ENCODE data around the gene WDR27.

Gene WDR27

DNA sequence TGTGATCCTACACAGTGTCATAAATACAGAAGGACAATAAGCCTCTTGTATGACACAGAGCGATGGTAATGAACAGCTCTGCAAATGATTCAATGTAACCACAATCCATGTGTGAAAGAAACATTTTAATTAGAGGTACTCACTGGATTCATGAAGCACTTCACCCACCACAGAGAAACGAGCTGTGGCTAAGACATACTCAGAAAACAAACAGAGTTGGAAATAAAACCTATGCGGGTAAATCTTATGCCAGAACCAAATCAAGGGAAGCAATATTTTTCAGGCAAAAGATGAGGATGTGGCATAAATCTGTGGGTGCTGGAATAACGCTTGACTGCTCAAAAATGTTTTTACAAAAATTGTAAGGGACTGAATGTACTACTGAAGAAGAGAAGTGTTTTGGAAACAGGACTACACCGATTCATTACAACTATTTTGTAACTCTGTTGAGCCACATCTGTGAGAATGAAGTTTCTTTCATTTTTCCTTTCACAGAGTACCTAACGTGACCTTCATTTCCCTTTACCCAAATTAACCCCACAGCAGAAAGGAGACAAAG is 112.1 kb downstream of the WDR27 start:
- no peak for DNase-seq

DNA sequence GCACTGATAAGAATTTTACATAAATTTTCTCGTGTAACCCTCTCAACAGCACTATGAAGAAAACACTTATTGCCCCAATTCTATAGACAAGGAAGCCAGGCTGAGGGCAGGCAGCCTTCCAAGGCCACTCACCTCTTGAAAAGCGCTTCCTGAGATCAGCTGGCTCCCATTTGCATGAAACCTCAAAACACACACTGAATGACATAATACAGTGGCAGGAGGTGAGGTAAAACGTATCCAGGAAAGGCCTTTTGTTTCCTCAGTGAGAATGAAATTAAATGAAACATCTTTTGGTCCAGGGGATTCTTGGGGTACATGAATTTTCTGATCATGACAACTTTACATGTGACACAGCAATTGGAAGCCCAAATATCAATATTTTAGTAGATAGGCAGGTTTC is 112.5 kb downstream of the WDR27 start:
- DNase-seq, result no peak

DNA sequence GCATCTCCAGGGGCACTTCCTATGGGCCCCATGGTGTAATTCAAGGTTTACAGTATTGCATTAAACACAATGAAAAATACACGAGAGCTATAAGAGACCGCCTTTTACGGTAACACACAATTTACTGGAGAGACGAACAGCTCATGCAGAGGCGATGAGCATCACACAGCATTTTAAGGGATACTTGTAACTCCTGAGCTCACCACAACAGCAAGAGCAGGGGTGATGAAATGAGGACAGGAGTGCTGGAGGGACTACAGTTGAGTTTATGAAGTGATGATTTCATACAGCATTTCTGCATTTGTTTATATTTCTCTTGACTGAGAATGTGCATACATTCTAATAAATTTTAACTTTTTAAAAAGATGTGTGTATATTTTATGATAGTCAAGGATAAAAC is 113.9 kb downstream of the WDR27 start:
- DNase-seq, result no peak

DNA sequence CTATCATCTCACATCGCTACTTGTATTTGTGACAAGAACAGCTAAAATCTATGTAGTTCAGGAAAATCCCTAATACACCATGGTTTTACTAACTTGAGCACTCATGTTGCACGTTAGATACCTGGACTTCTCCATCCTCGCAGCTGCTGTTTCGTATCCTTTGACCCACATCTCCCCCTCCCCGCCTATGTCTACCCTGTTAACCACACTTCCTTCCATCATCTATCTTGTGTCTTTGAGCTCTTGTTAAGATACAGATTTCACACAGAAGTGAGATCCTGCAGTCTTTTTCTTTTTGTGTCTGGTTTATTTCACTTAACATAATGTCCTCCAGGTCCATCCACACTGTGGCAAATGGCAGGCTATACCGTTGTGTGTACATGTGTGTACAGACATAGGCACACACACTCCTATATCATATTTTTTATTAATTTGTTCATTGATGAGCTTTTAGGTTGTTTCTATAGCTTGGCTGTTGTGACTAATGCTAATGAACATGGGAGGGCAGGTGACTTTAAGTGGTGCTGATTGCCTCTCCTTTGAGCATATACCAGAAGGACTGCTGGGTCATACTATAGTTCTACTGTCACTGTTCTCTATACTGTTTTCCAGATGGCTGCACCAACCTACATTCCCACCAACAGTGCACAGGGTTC is 117.8 kb downstream of the WDR27 start:
- no peak for DNase-seq

DNA sequence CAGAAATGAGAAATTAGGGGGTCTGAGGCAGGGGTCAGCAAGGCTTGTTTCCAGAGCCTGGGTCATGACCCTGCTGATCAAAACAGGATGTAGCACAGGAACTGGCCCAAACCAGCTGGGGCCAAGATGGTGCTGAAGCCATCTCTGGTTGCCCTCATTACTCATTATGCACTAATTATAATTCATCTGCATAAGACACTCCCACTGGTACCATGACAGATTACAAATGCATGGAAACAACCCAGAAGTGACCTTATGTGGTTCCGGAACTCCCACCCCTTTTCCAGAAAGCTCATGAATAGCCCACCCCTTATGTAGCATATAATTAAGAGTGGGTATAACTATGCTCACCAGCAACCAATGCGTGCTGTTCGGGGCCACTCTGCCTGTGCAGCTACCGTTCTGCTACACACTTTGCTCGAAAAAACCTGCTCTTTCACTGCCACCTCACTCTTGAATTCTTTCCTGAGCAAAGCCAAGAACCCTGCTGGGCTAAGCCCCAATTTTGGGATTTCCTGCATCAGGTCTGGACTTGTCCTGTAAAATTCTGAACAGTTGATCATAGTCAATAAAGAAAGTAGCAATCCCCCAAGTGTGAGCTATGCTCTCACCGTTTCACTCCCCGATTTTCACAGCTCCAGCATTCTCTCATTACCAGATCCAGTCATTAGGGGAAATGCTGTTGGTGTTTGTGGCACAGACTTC is 122.3 kb downstream of the WDR27 start:
- no peak for DNase-seq

DNA sequence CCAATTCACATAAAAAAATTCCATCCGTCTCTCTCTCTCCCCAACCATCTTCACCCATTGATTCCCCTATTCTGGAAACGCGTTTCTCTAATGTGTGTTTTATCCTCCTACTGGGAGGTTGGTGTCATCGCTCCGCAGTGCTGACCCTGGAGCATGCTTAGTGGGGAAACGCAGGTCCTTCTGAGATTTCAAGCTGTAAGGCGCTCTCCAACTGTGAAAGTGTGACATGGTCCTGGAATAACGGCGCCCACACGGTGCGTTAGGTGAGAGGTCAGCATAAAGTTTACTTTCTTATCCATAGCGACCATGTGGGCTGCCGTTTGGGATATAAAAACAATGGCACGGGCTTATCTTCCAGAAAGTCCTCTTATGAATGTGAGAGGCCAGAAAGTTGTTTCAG is 123.9 kb downstream of the WDR27 start:
- no peak for DNase-seq

DNA sequence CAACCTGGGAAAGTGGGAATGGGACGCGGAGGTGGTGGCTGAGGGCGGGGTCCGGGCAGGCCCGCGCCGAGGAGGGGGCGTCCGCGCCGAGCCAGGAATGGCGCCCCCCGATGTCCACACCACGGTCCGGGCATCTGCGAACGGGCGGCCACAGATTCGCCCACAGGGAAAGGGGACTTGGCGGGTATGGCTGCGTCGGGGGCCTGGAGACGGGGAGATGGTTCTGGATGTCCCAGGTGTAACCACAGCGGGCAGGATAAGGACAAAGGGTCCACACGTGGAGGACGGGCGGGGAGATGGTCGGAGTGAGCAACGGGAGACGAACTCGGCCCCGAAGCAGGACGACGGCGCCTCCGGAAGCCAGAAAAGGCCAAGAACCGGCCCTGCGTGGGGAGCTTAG is 124.6 kb downstream of the WDR27 start:
- no peak for DNase-seq

DNA sequence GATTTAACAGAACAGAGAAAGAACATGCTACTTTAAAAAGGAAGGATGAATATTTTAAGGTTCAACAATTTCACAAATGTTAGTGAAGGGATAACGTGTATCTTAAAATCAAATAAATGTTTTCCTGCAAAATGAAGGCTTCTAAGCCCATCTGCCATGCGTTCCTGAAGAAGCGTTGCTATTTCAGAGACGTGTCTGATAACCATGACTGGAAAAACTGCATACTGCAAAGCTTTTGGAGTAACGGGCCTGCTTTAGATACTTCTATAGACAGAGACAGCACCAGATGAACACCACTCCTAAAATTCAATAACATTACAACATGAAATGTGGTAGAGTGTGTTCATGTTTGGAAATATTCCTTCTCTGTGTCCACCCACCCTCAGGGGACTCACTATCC is 126.0 kb downstream of the WDR27 start:
- no peak for DNase-seq

DNA sequence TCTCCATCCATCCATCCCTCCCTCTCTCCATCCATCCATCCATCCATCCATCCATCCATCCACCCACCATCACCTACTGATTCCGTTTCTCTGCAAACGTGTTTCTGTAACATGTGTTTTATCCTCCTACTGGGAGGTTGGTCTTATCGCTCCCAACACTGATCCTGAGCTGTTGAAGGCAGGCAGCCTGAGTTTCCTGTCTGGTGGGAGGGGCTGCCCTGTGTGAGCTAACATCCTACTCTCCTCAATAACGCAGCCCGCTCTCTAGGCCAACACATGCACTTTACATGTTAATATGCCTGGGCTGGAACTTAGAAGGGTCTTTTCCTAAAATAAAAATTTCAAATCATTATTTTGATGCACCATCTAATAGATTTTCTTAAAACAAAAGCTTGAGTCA is 126.5 kb downstream of the WDR27 start:
- no peak for DNase-seq

DNA sequence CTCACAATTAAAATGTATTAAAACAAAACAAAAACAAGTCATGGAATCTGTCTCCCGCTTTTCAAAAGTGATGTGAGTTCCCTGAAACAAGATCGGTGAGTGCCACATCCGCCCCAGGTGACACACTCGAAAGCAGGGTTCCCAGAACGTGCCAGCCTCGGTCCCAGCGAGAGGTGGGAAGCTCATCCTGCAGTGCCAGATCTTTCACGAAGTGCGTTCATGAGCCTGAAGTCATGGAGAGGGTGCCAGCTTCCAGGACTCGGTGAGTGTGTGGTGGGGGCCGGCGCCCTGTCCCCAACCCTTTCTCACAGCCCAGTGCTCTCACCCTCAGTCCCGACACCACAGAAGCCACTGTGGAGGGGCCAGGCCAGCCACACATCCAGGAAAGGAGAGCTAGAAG is 127.4 kb downstream of the WDR27 start:
- DNase-seq, result no peak

DNA sequence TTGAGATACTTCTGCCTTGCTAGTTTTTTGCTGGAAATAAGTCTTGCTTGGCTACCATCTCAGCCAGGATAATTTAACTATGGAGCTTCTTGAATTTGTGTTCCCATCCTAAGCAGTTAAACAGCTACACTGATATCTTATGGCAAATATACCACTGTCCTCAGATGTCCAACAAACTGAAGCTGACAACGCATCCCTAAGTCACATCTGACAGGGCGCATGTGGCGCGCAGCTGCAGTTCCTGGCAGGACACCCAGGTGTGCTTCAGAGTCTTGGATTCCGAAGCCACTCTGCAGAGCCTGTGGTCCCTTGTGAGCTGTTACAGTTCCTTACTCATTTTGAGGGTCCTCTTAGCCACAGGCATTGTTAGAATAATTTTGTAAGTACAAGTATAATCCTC is 127.9 kb downstream of the WDR27 start:
- DNase-seq, result no peak

DNA sequence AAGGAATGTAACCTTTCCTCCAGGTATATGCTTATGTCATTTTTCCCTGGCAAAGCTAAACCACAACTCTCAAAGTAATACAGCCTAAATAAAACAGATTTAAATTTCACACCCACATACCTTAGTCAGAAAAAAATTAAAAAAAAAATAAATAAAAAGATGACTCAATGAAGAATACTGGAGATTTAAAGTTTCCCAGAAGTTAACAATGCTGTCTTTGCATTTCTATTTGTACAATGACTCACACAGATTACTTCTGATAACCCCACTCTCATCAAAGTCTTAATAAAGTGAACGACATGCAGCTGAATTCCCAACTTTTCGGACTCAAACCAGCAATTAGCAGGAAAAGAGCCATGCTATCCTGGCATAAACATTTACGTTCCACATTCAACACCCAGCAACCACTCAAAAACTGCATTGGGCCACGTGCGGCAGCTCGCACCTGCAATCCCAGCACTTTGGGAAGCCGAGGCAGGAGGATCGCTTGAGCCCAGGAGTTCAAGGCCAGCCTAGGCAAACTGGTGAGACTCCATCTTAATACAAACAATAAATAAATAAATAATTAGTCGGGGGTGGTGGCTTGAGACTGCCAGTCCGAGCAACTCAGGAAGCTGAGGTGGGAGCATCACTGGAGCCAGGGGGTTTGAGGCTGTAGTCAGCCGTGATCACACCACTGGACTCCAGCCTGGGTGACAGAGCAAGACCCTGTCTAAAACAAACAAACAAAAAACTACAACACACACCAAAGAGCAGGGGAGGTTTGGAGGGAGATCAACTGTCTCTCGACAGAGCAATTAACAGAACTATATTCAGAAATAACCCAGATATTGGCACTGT is 130.5 kb downstream of the WDR27 start:
- no peak for DNase-seq

DNA sequence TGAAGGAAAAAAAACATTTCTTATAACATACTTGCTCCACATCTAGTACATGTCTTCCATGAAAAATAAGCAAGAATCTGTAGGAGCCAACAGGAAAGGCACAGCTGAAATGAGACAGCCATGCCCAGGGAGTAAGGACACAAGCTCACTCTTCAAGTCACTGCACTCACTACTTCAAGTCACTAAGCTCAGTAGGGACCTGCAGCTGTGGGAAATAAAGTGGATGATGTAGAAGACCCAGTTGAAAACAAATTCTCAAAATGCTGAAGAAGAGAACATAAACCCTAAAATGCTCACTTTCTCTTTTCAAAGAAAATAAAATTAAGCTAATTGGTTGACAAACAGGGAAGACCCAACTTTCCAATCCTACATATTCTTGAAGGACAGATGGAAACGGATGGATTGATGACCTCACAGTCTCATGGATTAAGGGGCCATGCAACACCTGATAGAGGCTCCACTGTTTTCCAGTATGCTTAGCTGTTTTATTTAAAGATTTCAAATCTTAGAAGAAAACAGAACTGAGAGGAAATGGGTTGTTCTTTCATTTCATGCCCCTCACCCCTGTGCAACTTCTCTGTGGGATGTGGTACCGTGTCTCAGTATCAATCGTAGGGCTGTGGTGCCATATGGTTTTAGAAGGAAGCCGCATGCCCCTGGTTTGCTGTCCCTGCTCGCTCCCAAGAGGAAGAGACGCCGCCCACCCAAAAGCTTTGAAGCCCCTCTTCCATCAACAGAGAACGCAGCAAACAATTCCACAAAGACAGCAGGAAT is 133.3 kb downstream of the WDR27 start:
- no peak for DNase-seq

DNA sequence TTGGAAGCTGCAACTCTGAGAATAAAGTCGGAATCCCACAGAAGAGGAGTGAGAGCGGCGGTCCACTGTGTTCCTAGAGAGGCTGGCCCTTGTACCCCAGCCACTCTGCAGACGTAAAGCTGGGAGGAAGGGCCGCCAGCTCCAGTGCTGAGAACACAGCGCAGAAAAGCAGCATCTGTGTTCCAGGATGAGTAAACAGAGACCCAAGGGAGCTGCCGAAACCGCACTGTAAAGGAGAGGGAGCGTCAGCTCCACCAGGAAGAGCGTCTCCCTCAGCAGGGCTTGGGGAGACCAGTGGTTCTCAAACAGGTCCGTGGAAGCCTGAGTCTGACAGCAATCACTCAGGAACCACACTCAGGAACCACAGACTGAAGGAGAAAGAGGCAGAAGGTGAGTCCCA is 134.0 kb downstream of the WDR27 start:
- DNase-seq, result no peak

DNA sequence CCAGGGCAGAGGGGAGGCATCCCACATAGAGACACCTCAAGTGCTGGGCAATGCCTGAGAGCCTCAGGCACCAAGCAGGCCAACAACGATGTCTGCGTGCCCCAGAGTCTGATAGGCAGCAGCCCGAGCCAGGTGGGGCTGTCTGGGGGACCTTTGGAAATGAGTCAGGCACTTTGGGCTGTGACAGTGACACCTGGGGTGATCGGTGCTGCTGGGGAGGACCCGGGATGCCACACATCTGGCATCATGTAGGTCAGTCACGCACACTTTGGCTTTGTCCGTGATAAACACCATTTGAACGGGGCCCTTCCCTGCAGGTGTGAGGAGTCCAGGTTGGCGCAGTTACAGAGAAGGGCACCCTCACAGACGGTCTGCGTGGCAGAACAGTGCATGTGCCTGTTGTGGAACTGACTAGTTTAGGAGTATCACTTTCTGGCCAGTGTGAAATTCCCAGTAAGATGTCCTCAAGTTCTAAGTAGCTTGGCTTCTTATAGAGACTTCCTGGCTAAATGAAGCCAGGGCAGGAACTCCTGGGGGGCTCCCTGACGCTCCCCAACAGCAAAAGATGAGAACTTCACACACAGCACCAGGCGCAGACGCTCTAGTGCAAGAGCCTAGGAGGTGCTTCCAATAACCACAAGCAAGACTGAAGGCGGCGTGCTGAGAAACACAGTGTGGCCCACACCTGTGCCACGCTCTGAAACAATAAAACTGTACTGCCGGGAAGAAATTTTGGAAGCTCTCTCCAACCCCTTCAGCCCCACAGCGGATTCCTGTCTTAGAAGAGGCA is 134.7 kb downstream of the WDR27 start:
- DNase-seq, result no peak

DNA sequence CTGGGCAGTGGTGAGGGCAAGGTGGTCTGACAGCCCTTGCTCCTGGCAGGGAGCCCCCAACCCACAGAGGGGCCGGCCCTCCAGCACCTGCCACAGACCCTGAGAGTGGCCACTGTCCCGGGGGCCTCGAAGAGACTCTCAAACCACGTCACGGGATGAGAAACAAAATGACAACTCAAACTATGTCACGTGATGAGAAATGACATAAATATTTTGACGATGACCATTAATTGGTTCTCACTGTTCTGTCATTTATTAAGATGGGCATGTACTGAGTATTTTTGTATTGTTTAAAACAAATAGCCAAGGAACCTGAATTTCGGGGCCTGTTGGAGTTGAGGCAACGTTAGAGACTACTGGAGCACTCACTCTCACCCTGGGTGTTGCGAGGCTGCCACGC is 135.5 kb downstream of the WDR27 start:
- DNase-seq, result no peak

DNA sequence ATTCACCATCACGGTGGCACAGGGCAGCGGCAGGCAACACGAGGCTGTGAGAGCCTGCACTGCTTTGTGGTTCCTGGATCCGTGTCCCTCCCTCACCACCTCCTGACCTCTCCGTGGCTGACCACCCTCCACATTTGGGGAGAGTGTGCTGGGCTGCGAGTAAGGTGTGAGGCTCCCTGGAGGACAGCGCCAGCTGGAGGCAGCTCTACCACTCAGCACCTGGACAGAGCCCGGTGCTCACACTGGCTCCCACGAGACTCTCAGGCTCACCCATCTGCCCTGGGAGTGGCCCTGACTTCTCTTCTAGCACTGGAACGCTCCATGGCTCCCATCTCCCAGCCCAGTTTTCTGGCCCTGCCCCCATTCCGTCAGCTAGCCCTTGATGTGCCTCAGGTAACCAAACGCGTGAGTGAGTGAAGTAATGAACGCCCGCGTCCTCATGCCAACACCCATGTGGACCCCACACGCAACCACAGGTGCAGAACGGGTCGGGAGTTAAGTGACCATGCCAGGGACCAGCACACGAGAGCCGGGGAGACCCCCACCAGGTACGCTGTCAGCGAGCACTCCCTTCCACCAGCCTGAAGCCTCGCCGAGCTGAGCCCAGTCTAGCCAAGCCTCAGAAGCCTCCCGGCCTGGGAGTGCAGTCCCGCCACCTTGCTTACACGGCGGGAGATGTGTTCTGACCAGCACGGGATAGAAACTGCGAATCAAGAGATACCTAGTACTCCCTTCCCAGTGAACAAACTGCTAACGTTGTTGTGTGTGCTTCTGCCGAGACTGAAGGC is 137.2 kb downstream of the WDR27 start:
- no peak for DNase-seq

DNA sequence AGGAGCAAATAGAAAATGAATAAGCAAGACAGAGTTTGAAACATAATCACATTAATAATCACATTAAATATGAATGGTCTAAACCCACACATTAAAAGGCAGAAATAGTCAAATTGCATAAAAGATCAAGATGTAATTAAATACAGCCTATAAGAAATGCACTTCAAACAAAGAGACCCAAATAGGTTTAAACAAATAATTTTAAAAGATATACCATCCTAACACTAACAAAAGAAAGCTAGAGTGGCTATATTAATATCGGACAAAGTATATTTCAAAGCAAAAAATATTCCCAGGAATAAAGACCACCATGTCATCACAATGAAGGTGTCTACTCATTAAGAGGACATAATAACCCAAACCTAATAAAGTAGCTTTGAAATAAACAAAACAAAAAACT is 140.2 kb downstream of the WDR27 start:
- DNase-seq, result no peak

DNA sequence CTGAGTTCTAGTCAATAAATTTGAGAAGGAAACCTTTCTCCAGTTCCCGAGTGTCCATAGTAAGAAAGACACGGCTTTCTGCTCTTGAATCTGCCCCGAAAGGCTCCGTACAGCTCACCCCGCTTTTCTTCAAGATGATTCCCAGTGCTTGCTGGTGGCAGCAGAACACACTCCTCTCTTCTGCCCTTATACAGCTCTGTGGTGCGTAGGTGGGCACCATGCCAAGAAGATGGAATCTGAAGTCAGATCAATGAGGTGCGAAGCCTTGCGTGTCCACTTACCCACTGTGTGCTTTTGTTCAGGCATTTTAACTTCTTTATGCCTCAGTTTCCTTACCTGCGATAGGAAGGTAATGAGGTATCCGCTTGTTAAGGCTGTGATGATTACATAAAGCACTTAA is 142.2 kb downstream of the WDR27 start:
- no peak for DNase-seq

DNA sequence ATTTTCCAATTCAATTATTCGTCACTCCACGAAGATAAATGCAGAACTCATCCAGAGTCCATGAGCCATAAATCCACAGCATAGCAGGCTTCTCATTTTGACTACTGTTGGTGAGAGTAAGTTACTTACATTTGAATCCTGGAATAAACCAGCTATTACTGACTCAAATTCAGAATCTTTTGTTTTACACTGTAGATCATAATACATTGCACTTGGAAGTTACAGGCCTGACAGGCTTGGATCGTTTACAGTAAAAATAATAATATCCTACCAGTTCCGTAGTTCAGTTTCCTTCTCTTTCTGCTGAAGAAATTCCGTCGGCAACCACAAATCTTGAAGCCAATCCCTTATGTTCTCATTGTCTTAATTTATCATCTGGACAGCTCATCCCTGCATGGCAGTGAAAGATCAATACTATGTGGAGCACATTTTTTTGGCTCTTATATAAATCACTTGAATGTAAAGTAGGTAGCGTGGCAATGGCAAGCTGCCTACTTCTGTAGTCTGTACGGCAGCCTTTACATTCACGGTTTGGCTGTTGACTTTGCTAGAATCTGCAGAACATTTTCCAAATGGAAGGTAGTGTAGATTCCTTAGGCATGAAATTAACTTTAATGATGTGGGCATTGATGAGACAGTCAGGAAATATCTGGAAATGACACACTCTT is 142.9 kb downstream of the WDR27 start:
- DNase-seq, result no peak

DNA sequence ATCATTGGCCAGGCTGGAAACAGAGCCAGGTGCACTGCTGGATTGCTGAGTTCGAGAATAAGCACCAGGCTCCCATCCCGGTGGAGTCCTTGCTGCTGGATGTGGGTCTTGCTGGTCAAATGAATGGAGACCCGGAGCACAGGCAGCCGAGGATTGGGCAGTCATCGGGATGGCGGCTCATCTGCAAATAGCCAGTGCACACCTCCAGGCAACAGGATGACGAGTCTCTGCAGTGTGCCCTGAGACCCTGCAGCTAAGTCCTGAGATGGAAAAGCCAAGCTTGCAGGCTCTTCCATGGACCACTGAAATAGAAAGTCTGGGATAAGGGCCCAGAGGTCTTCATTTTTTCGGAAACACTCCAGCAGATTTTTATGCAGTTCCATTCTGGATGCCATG is 143.5 kb downstream of the WDR27 start:
- no peak for DNase-seq

Measured in 8988T (cell line).